Spleen (tissue), 11 donors: ENCODE data around the gene ZNF580. TPM values are rescaled to one million over a fixed set of nuclear protein-coding genes. Genes with fewer than 3 reads are reported as not detected.
A peak's percentile ranks its signal among the peaks of the same experiment; 100 is the strongest.

ENCODE experiments used
- DNase-seq: peaks from one replicate; pipeline ENCODE4 v3.0.0-alpha.2; 2020
- H3K27ac ChIP-seq, 8 donors: fragments of 200-600 bp; sonication (generic) in 7 of 8; 1 replicate in 4 of 8; 2 replicates in 4 of 8; pipeline versions ENCODE4 v1.5.0 to v1.8.0; 2016 to 2021; ENCODE audit warnings: inconsistent platforms in 4 of 8, mild to moderate bottlenecking in 4 of 8, moderate library complexity in 1 of 8
- H3K27me3 ChIP-seq, 7 donors: fragments of 200-600 bp; sonication (generic) in 6 of 7; replicated peaks in 1 of 7; 1 replicate in 4 of 7; 2 replicates in 3 of 7; pipeline versions ENCODE4 v1.5.0 to v1.8.0; 2016 to 2021; ENCODE audit warnings: inconsistent platforms in 3 of 7, mild to moderate bottlenecking in 1 of 7
- H3K36me3 ChIP-seq, 6 donors: fragments of 200-600 bp; sonication (generic) in 5 of 6; 1 replicate in 4 of 6; 2 replicates in 2 of 6; pipeline versions ENCODE4 v1.5.0 to v1.8.0; 2016 to 2021; ENCODE audit warnings: inconsistent platforms in 2 of 6
- H3K4me1 ChIP-seq, 6 donors: fragments of 200-600 bp; sonication (generic) in 5 of 6; 1 replicate in 3 of 6; 2 replicates in 3 of 6; pipeline versions ENCODE4 v1.5.0 to v1.8.0; 2016 to 2021; ENCODE audit warnings: inconsistent platforms in 3 of 6
- H3K4me3 ChIP-seq, 8 donors: fragments of 200-600 bp; sonication (generic) in 7 of 8; 1 replicate in 4 of 8; 2 replicates in 4 of 8; pipeline versions ENCODE4 v1.5.0 to v1.8.0; 2016 to 2021; ENCODE audit warnings: inconsistent platforms in 4 of 8, mild to moderate bottlenecking in 4 of 8, moderate library complexity in 2 of 8
- H3K9me3 ChIP-seq, 8 donors: fragments of 200-600 bp; sonication (generic) in 7 of 8; 1 replicate in 4 of 8; 2 replicates in 4 of 8; pipeline versions ENCODE4 v1.5.0 to v1.8.0; 2016 to 2021; ENCODE audit warnings: inconsistent platforms in 4 of 8
- CTCF ChIP-seq, 11 experiments: fragments of 200-600 bp in 7 of 11; fragments of 450-650 bp in 4 of 11; sonication (generic) in 4 of 11; IDR thresholded peaks in 8 of 11; conservative IDR thresholded peaks in 3 of 11; 1 replicate in 7 of 11; 2 replicates in 4 of 11; pipeline versions ENCODE4 v1.4.0 to v1.8.0; 2016 to 2021; ENCODE audit warnings: antibody characterized with exemption in 11 of 11, inconsistent platforms in 4 of 11, mild to moderate bottlenecking in 1 of 11
- POLR2A ChIP-seq, 3 donors: fragments of 450-650 bp; IDR thresholded peaks; one replicate each; pipeline ENCODE4 v1.5.1; 2017; ENCODE audit warnings: antibody characterized with exemption in 3 of 3, mild to moderate bottlenecking in 1 of 3
- POLR2AphosphoS5 ChIP-seq, 3 donors: sonication (generic); formaldehyde crosslinking; IDR thresholded peaks; one replicate each; pipeline ENCODE4 v1.5.1; 2017; ENCODE audit warnings: antibody characterized with exemption in 3 of 3
- WGBS, 5 donors: extraction: QIAGEN DNeasy Blood & Tissue Kit in 3 of 5; methylation state at CpG; one replicate each; pipeline versions ENCODE4 v1.1.5 to v1.1.7; 2013 to 2018; 5-methylcytosine and 5-hydroxymethylcytosine counted together
- intact Hi-C: fragments of 100-400 bp; cut with DNase I; formaldehyde crosslinking; loops from one replicate; pipeline ENCODE4 v1.15.0; 2023; ENCODE audit warnings: low total_unique reads
- polyA plus RNA-seq, 3 donors: library from polyadenylated mRNA; stranded (reverse); fragments of 200-250 nt; gene quantifications; one replicate each; pipeline ENCODE4 v1.2.1, GENCODE V29; 2013
- total RNA-seq, 7 donors: library from RNA; depleted of rRNA in 3 of 7; stranded (reverse); fragments of >200 nt in 3 of 7; fragmentation: NEBNext Ultra II Directional in 4 of 7; extraction: Animal tissue kit (Norgen Biotek cat#: 25700) in 4 of 7; gene quantifications; one replicate each; pipeline versions ENCODE4 v1.1.0 to v1.2.1, GENCODE V29; 2016 to 2021
- donor health status: healthy with polysubstance abuse.
- donor health status: DM: no; HTN: no; CAD: no; lungs with moderate emphysema.
- donor health status: DM: no; HTN: no; CAD: no.
- donor health status: Bipolar disorder and iron deficiency.
- donor health status: healthy.
- donor health status: DM: no; HTN: no; CAD: no.
- donor health status: DM: yes; HTN: yes; CAD: no.

Gene ZNF580
- total and polyA plus RNA-seq, 10 donors: 18.9 to 58.7 (median 32.5) TPM

GRCh38 chr19:55599842-55600661, 40.8 kb upstream of the ZNF580 start, which contains the start of gene ZNF524:
TSS of gene ZNF524 (plus strand) at chr19:55600288. CDS start at chr19:55602113, 1,825 bp downstream.
- peaks cover 5 to 59% (median 43%) of the 10 kb centered on the region in 6 donors for H3K4me1 ChIP-seq
- peak in 1 of 11 experiments; percentile 4 for TF ChIP-seq CTCF (IDR thresholded peaks at IDR 0.05 in 8 of 11, conservative IDR thresholded peaks at IDR 0.05 in 3 of 11)
- peak in 2 of 3 donors; percentile 54 to 82 for TF ChIP-seq POLR2AphosphoS5 (IDR thresholded peaks at IDR 0.05)
- TF ChIP-seq POLR2A (IDR thresholded peaks at IDR 0.05): no peak
- WGBS, 5 donors: 0 to 1% (median 0%) methylated on average over 43 to 97 of the region's 97 CpGs
- H3K27me3 ChIP-seq: no peaks in the 10 kb centered on the region
- peak; percentile 97 for DNase-seq
- H3K4me3 ChIP-seq: peak within 1 kb of the TSS; percentile 41 to 88 (median 81)
- peaks cover 0 to 4% (median 0%) of the 10 kb centered on the region in 8 donors for H3K9me3 ChIP-seq
- H3K36me3 ChIP-seq: peaks cover 0 to 41% (median 25%) of the 10 kb centered on the region in 6 donors
- H3K27ac ChIP-seq: peak within 1 kb of the TSS; percentile 92 to 99 (median 97)
- intact Hi-C loops: no loop called here

GRCh38 chr19:55600662-55601028, 40.2 kb upstream of the ZNF580 start:
- Histone ChIP-seq H3K4me3 (peak overlapping the region; percentile 41 to 88 (median 81)), H3K36me3 (peaks cover 0 to 35% (median 21%) of the 10 kb centered on the region in 6 donors), H3K4me1 (peaks cover 5 to 60% (median 43%) of the 10 kb centered on the region in 6 donors), H3K27ac (peak overlapping the region; percentile 92 to 99 (median 97)), H3K27me3 (no peaks in the 10 kb centered on the region), H3K9me3 (peaks cover 0 to under 1% (median 0%) of the 10 kb centered on the region in 8 donors)
- intact Hi-C loops: no loop called here
- 4 to 16% (median 4%) methylated on average over 7 to 15 of the region's 15 CpGs for WGBS, 5 donors
- DNase-seq: no peak
- TF ChIP-seq POLR2A (IDR thresholded peaks at IDR 0.05) (no peak), CTCF (IDR thresholded peaks at IDR 0.05 in 8 of 11, conservative IDR thresholded peaks at IDR 0.05 in 3 of 11) (no peak), POLR2AphosphoS5 (IDR thresholded peaks at IDR 0.05) (no peak)

- intact Hi-C loops: no loop called here
- 63 to 79% (median 66%) methylated on average over 4 of the region's 4 CpGs for WGBS, 5 donors
- H3K4me1 ChIP-seq: peaks cover 5 to 64% (median 46%) of the 10 kb centered on the region in 6 donors
- no peak for DNase-seq
- TF ChIP-seq POLR2AphosphoS5 (IDR thresholded peaks at IDR 0.05): no peak
- TF ChIP-seq CTCF (IDR thresholded peaks at IDR 0.05 in 8 of 11, conservative IDR thresholded peaks at IDR 0.05 in 3 of 11): no peak
- TF ChIP-seq POLR2A (IDR thresholded peaks at IDR 0.05): no peak
- H3K36me3 ChIP-seq: peaks cover 0 to 31% (median 16%) of the 10 kb centered on the region in 6 donors
- no peaks in the 10 kb centered on the region for H3K9me3 ChIP-seq
- peak overlapping the region; percentile 92 to 99 (median 97) for H3K27ac ChIP-seq
- H3K4me3 ChIP-seq: peak overlapping the region; percentile 41 to 88 (median 81)
- no peaks in the 10 kb centered on the region for H3K27me3 ChIP-seq
These were observed 39.7 kb upstream of the ZNF580 start for GRCh38 chr19:55601084-55601483.
